ENCODE measurements around the gene RPS23.

RPS23 gene

DNA sequence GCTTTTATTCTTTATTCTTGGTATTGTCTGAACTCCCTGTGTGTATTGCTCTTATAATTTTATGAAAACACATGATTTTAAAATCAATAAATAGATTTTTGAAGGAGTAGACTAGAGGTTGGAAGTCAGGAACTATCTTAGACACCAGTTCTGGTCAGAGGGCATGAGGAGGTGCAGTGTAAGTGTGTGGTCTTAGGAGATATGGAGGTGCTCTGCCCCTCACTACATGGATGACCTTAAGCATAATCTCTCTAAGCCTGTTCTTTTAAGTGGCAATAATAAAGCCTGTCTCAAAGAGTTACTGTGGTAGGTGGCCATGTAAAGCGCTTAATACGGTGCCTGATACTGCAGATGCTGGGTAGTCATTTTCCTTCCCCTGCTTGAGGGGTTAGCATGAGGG, 34.0 kb downstream of the RPS23 start:
- DNase-seq = no peak

DNA sequence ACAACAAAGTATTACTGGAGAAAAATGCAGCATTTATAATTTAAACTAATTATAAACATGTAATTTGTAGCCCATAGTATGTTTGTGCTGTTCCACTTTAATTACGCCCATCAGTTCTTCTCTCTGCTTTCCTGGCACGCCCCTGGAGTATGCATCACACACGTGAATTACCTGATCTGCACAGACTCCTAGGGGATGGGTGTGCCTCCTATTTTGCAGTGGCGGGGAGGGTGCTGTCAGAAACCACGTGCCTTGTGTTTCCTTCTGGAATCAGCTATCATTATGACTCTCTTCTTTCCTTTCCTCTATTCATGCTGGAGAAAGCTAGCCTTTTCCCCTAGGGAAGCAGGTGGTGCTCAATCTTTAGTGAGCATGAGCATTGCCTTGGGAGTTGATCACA, 43.3 kb downstream of the RPS23 start:
- DNase-seq = no peak

DNA sequence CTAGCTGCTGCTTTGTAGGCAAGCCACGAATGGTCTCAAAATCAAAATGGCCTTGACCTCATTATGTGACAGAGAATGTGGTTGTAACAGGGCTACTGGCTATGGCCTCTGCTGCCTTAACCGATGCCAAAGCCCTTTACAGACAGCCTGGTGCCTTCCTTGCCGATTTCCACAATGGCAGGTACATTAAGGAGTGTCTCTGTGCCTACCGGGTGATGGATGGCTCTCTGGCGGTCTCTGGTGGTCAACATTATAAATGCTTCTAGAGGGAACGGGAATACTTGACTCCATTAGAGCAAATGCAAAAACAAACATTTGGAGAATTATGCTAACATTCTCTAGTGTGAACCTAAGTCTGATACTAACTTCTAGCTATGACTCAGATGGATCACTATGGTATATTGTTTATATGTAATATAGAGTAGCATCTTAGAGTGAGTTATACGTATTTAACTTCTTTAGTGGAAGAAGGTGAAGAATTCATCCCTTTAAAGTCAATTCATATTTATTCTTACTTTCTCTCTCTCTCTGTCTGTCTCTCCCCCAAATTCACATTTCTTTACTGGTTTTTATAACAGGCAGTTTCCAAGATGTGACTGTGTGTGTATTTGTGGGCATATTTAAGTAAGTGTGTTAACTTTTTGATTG, 52.5 kb downstream of the RPS23 start:
- DNase-seq = peak; percentile 68
